HCT116 (cell line): ENCODE results near the gene SVIL. TPM values are rescaled to one million over a fixed set of nuclear protein-coding genes. Genes with fewer than 3 reads are reported as not detected.

Experiments used
- ATAC-seq: fragments of 200-7000 bp; cut with Tn5 transposase; 2 replicates; pipeline ENCODE4 v1.9.1; 2020; ENCODE audit warnings: mild to moderate bottlenecking, moderate library complexity
- BruUV-seq: library from RNA; stranded (reverse); fragments of 400-500 nt; replicated peaks from 2 replicates; lab custom pipeline; 2021; lab: Mats Ljungman, UMichigan
- CTCF ChIA-PET: fragments of 300-600 bp; sonication (Branson Sonifier 250); formaldehyde crosslinking; loops from one replicate; lab custom pipeline; 2021; ENCODE audit warnings: antibody characterized with exemption; lab: Charles Lee
- POLR2A ChIA-PET: fragments of 300-600, 350-600 bp; sonication (Branson Sonifier 250); formaldehyde crosslinking; loops from one replicate; lab custom pipeline; 2021; ENCODE audit warnings: antibody characterized with exemption; lab: Charles Lee
- RAD21 ChIA-PET, 2 experiments: fragments of 300-600 bp; sonication (Branson Sonifier 250); formaldehyde crosslinking; loops; one replicate each; lab custom pipeline; 2023; ENCODE audit warnings: low total read pairs in 2 of 2; ENCODE audit not compliant: uncharacterized antibody in 2 of 2, unreplicated experiment in 2 of 2, low non-redundant PET in 1 of 2; lab: Charles Lee
- DNase-seq: peaks from one replicate; pipeline ENCODE4 v3.0.0-alpha.2; 2010; ENCODE audit warnings: low read depth, low spot score
- H2AFZ ChIP-seq: fragments of 200-600 bp; shearing (Covaris generic), sonication (generic); 2 replicates; pipeline ENCODE4 v1.6.1; 2017; ENCODE audit warnings: low read depth, mixed run types, mixed read lengths, antibody characterized with exemption, low read length; ENCODE audit not compliant: poor library complexity, severe bottlenecking
- H3K27ac ChIP-seq: 2 replicates; pipeline ENCODE4 v1.5.1; 2012; ENCODE audit warnings: low read depth, low read length
- H3K27me3 ChIP-seq: fragments of 200-600 bp; sonication (generic); 2 replicates; pipeline ENCODE4 v1.6.1; 2016; ENCODE audit warnings: mixed run types, low read length, mixed read lengths; ENCODE audit not compliant: insufficient read depth
- H3K36me3 ChIP-seq, 2 experiments: fragments of 200-500 bp in 1 of 2; fragments of 200-600 bp in 1 of 2; sonication (Bioruptor generic) in 1 of 2; sonication (generic) in 1 of 2; 2 replicates each; pipeline versions ENCODE4 v1.5.1 to v1.6.1; 2014 to 2016; ENCODE audit warnings: low read length in 2 of 2, inconsistent platforms in 1 of 2, mixed read lengths in 1 of 2, mixed run types in 1 of 2; ENCODE audit not compliant: insufficient read depth in 2 of 2, control insufficient read depth in 1 of 2
- H3K4me1 ChIP-seq, 2 experiments: fragments of 200-600 bp in 1 of 2; sonication (generic) in 1 of 2; 2 replicates each; pipeline versions ENCODE4 v1.5.1 to v1.6.1; 2012 to 2017; ENCODE audit warnings: low read length in 2 of 2, inconsistent platforms in 1 of 2, mild to moderate bottlenecking in 1 of 2, mixed read lengths in 1 of 2, mixed run types in 1 of 2, moderate library complexity in 1 of 2; ENCODE audit not compliant: insufficient read depth in 2 of 2, control insufficient read depth in 1 of 2
- H3K4me2 ChIP-seq: fragments of 200-600 bp; sonication (generic); 2 replicates; pipeline ENCODE4 v1.6.1; 2017; ENCODE audit warnings: mixed run types, low read length, mixed read lengths
- H3K4me3 ChIP-seq, 2 experiments: fragments of 200-600 bp in 1 of 2; sonication (generic) in 1 of 2; replicated peaks in 1 of 2; 2 replicates each; pipeline ENCODE4 v1.5.1; 2011 to 2016; ENCODE audit warnings: low read length in 2 of 2, control low read depth in 1 of 2, low read depth in 1 of 2, mild to moderate bottlenecking in 1 of 2, mixed read lengths in 1 of 2, mixed run types in 1 of 2
- H3K79me2 ChIP-seq: fragments of 200-600 bp; sonication (generic); 2 replicates; pipeline ENCODE4 v1.6.1; 2017; ENCODE audit warnings: mild to moderate bottlenecking, mixed run types, low read length, moderate library complexity, mixed read lengths; ENCODE audit not compliant: insufficient read depth
- H3K9ac ChIP-seq: fragments of 200-600 bp; sonication (generic); 2 replicates; pipeline ENCODE4 v1.6.1; 2016; ENCODE audit warnings: low read length, mixed read lengths
- H3K9me2 ChIP-seq: fragments of 200-600 bp; sonication (generic), shearing (Covaris generic); 2 replicates; pipeline ENCODE4 v1.6.1; 2017; ENCODE audit warnings: mixed run types, mild to moderate bottlenecking, moderate library complexity; ENCODE audit not compliant: insufficient read depth
- H3K9me3 ChIP-seq, 2 experiments: fragments of 200-500 bp in 1 of 2; fragments of 200-600 bp in 1 of 2; sonication (Bioruptor generic) in 1 of 2; sonication (generic) in 1 of 2; 2 replicates each; pipeline ENCODE4 v1.6.1; 2014 to 2017; ENCODE audit warnings: low read length in 2 of 2, mixed read lengths in 2 of 2, inconsistent platforms in 1 of 2, low read depth in 1 of 2, mild to moderate bottlenecking in 1 of 2, mixed run types in 1 of 2, moderate library complexity in 1 of 2; ENCODE audit not compliant: control insufficient read depth in 1 of 2, insufficient read depth in 1 of 2
- H4K20me1 ChIP-seq: fragments of 200-600 bp; sonication (generic), shearing (Covaris generic); 2 replicates; pipeline ENCODE4 v1.6.1; 2017; ENCODE audit warnings: mixed run types, mild to moderate bottlenecking, moderate library complexity; ENCODE audit not compliant: insufficient read depth
- CEBPB ChIP-seq: IDR thresholded peaks from 2 replicates; pipeline ENCODE4 v1.6.1; 2012; ENCODE audit warnings: low read depth
- EGR1 ChIP-seq: IDR thresholded peaks from 2 replicates; pipeline ENCODE4 v1.6.1; 2012; ENCODE audit warnings: low read depth
- EZH2phosphoT487 ChIP-seq: fragments of 200-600 bp; IDR thresholded peaks from 2 replicates; pipeline ENCODE4 v1.6.1; 2018; ENCODE audit warnings: antibody characterized with exemption, borderline replicate concordance
- JUND ChIP-seq: IDR thresholded peaks from 2 replicates; pipeline ENCODE4 v1.6.1; 2012
- POLR2AphosphoS5 ChIP-seq: IDR thresholded peaks from 2 replicates; pipeline ENCODE4 v1.6.1; 2011; ENCODE audit warnings: mild to moderate bottlenecking, low read depth, low read length, moderate library complexity
- SIN3A ChIP-seq: IDR thresholded peaks from 2 replicates; pipeline ENCODE4 v1.6.1; 2012; ENCODE audit warnings: low read depth
- SRF ChIP-seq: IDR thresholded peaks from 2 replicates; pipeline ENCODE4 v1.6.1; 2012; ENCODE audit warnings: low read depth
- YY1 ChIP-seq: IDR thresholded peaks from 2 replicates; pipeline ENCODE4 v1.6.1; 2011; ENCODE audit warnings: low read length, low read depth, moderate library complexity, mild to moderate bottlenecking; ENCODE audit not compliant: insufficient replicate concordance; ENCODE audit errors: extremely low read depth
- ZNF274 ChIP-seq: fragments of 200-500 bp; sonication (Bioruptor generic); IDR thresholded peaks from 2 replicates; pipeline ENCODE4 v1.6.1; 2014; ENCODE audit warnings: mild to moderate bottlenecking, low read depth, low read length, inconsistent platforms
- intact Hi-C: fragments of 100-400 bp; cut with micrococcal nuclease; formaldehyde crosslinking; loops from 2 replicates; pipeline ENCODE4 v1.10.0; 2022
- total RNA-seq: library from RNA; stranded (reverse); gene quantifications from one replicate; pipeline ENCODE4 v1.2.1, GENCODE V29; 2021; ENCODE audit not compliant: unreplicated experiment
- TF ChIP-seq, protein P1 (sequence below): IDR thresholded peaks from 2 replicates; pipeline ENCODE4 v1.6.1; 2011; ENCODE audit warnings: mild to moderate bottlenecking, low read length, moderate library complexity; ENCODE audit not compliant: insufficient replicate concordance; ENCODE audit errors: extremely low read depth
- TF ChIP-seq, protein P2 (sequence below), 3 experiments: fragments of 200-600 bp in 1 of 3; sonication (generic) in 1 of 3; IDR thresholded peaks in 2 of 3; conservative IDR thresholded peaks in 1 of 3; 2 replicates each; pipeline ENCODE4 v1.5.1; 2012 to 2017; ENCODE audit warnings: low read depth in 2 of 3, low read length in 2 of 3, antibody characterized with exemption in 1 of 3, borderline replicate concordance in 1 of 3, control low read depth in 1 of 3, mild to moderate bottlenecking in 1 of 3, mixed read lengths in 1 of 3, mixed run types in 1 of 3, moderate library complexity in 1 of 3; ENCODE audit not compliant: insufficient read depth in 1 of 3
- TF ChIP-seq, protein P3 (sequence below): IDR thresholded peaks from 2 replicates; pipeline ENCODE4 v1.6.1; 2012
- TF ChIP-seq, protein P4 (sequence below): IDR thresholded peaks from 2 replicates; pipeline ENCODE4 v1.6.1; 2012

Gene SVIL
- total RNA-seq, 1 experiment from 2014 or later = 27.0 TPM

DNA sequence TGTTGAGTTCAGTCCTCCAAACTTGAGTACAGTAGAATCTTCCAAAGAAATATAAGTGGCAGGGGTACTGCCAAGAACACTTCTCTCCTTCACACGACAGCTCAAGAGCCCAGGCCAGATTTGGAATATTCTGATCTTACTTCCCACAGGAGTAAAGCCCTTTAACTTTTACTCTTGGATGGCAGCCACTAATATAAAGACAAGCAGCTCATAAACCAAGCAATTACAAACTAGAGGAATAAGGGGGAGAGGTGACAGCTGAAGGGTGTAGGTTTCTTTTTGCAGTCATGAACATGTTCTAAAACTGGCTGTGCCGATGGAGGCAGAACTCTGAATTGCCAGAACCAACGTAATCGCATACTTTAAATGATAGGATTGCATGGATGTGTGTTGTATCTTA lies 74.8 kb downstream of the SVIL start:
- no peaks in the 10 kb centered on the region for H4K20me1 ChIP-seq
- no peak overlapping the region for H3K9ac ChIP-seq
- 0 out of 4 replicates have a peak, but pooled peaks cover 0 to 3% of the 10 kb centered on the region in 2 experiments for H3K36me3 ChIP-seq
- no peak overlapping the region for H2AFZ ChIP-seq
- H3K4me1 ChIP-seq = no peaks in the 10 kb centered on the region; a peak in 1 of 4 replicates
- no peak for TF ChIP-seq SRF
- TF ChIP-seq, protein P1, sequence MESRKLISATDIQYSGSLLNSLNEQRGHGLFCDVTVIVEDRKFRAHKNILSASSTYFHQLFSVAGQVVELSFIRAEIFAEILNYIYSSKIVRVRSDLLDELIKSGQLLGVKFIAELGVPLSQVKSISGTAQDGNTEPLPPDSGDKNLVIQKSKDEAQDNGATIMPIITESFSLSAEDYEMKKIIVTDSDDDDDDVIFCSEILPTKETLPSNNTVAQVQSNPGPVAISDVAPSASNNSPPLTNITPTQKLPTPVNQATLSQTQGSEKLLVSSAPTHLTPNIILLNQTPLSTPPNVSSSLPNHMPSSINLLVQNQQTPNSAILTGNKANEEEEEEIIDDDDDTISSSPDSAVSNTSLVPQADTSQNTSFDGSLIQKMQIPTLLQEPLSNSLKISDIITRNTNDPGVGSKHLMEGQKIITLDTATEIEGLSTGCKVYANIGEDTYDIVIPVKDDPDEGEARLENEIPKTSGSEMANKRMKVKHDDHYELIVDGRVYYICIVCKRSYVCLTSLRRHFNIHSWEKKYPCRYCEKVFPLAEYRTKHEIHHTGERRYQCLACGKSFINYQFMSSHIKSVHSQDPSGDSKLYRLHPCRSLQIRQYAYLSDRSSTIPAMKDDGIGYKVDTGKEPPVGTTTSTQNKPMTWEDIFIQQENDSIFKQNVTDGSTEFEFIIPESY = no peak
- TF ChIP-seq YY1 = no peak
- TF ChIP-seq POLR2AphosphoS5 = no peak
- H3K9me2 ChIP-seq = no peaks in the 10 kb centered on the region
- H3K27ac ChIP-seq = no peak overlapping the region
- intact Hi-C loops = no loop called here
- DNase-seq (no peak), ATAC-seq (no peak)
- no peak overlapping the region for H3K4me3 ChIP-seq
- POLR2A ChIA-PET = no interaction called here
- no peaks in the 10 kb centered on the region for H3K9me3 ChIP-seq
- H3K79me2 ChIP-seq = no peaks in the 10 kb centered on the region
- CTCF ChIA-PET = no interaction called here
- no peaks in the 10 kb centered on the region for H3K27me3 ChIP-seq
- RAD21 ChIA-PET = no interaction called here
- H3K4me2 ChIP-seq = no peak overlapping the region
- no TSS peak for BruUV-seq

DNA sequence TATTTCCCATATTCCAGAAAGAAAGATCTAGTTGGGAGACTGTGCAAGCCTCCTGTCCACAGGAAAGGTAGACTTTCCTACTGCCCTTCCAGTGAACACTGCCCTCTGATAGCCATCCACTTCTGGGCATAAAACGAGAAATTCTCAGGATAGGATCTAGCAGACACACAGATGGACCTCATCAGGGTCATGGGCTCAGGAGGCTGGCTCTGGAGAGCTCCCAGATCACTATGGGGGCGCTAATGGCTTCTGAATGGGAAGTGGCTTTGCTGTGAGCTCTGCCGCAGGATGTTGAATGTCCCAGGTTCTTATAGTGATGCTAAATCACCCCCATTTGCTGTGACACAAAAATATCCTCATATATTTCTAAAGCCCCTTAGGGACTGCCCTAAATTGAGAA lies 77.1 kb downstream of the SVIL start:
- H3K9me2 ChIP-seq = no peaks in the 10 kb centered on the region
- RAD21 ChIA-PET = no interaction called here
- H3K27ac ChIP-seq = no peak overlapping the region
- no peaks in the 10 kb centered on the region; a peak in 1 of 4 replicates for H3K4me1 ChIP-seq
- CTCF ChIA-PET = no interaction called here
- BruUV-seq = no TSS peak
- no peak overlapping the region for H2AFZ ChIP-seq
- H3K9me3 ChIP-seq = no peaks in the 10 kb centered on the region
- no peak overlapping the region for H3K4me2 ChIP-seq
- H3K9ac ChIP-seq = no peak overlapping the region
- DNase-seq = no peak
- H3K36me3 ChIP-seq = peaks cover 0 to 3% of the 10 kb centered on the region in 2 experiments; a peak in 1 of 4 replicates
- no peak overlapping the region for H3K4me3 ChIP-seq
- ATAC-seq = no peak
- intact Hi-C loops = no loop called here
- no peaks in the 10 kb centered on the region for H4K20me1 ChIP-seq
- H3K79me2 ChIP-seq = no peaks in the 10 kb centered on the region
- no peaks in the 10 kb centered on the region for H3K27me3 ChIP-seq
- POLR2A ChIA-PET = no interaction called here
- no peak for TF ChIP-seq ZNF274
- TF ChIP-seq, protein P2, sequence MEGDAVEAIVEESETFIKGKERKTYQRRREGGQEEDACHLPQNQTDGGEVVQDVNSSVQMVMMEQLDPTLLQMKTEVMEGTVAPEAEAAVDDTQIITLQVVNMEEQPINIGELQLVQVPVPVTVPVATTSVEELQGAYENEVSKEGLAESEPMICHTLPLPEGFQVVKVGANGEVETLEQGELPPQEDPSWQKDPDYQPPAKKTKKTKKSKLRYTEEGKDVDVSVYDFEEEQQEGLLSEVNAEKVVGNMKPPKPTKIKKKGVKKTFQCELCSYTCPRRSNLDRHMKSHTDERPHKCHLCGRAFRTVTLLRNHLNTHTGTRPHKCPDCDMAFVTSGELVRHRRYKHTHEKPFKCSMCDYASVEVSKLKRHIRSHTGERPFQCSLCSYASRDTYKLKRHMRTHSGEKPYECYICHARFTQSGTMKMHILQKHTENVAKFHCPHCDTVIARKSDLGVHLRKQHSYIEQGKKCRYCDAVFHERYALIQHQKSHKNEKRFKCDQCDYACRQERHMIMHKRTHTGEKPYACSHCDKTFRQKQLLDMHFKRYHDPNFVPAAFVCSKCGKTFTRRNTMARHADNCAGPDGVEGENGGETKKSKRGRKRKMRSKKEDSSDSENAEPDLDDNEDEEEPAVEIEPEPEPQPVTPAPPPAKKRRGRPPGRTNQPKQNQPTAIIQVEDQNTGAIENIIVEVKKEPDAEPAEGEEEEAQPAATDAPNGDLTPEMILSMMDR (IDR thresholded peaks at IDR 0.05 in 2 of 3, conservative IDR thresholded peaks at IDR 0.05 in 1 of 3; ENCODE audit: borderline replicate concordance in 1 of 3, insufficient read depth in 1 of 3, low read depth in 2 of 3, low read length in 2 of 3) = no peak
- TF ChIP-seq CEBPB = no peak
- no peak for TF ChIP-seq EZH2phosphoT487
- TF ChIP-seq, protein P3, sequence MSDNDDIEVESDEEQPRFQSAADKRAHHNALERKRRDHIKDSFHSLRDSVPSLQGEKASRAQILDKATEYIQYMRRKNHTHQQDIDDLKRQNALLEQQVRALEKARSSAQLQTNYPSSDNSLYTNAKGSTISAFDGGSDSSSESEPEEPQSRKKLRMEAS = no peak
- TF ChIP-seq, protein P4, sequence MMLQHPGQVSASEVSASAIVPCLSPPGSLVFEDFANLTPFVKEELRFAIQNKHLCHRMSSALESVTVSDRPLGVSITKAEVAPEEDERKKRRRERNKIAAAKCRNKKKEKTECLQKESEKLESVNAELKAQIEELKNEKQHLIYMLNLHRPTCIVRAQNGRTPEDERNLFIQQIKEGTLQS = no peak
- TF ChIP-seq JUND = no peak
- no peak for TF ChIP-seq EGR1
- TF ChIP-seq SIN3A = no peak
